ENCODE results near the gene FBXL7.

DNA sequence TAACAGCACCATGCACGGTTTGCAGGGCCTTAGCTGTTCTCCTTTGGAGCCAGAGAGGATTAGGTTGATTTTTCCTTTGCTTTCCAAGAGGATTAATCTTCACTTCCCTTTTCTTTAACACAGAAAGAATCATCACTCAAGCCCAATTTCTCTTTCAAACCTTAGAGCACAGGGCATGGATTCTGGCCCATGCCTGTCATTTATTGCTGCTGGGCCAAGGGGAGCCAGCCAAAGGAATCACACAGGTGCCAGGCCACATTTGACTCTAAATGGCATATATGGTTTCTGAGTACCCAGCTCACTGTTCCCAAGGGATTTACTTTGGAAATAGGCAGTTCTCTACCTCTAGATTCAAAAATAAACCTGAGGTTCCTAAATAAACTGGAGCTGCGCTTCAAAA lies 58.3 kb downstream of the FBXL7 start:
- TF ChIP-seq, protein P1, sequence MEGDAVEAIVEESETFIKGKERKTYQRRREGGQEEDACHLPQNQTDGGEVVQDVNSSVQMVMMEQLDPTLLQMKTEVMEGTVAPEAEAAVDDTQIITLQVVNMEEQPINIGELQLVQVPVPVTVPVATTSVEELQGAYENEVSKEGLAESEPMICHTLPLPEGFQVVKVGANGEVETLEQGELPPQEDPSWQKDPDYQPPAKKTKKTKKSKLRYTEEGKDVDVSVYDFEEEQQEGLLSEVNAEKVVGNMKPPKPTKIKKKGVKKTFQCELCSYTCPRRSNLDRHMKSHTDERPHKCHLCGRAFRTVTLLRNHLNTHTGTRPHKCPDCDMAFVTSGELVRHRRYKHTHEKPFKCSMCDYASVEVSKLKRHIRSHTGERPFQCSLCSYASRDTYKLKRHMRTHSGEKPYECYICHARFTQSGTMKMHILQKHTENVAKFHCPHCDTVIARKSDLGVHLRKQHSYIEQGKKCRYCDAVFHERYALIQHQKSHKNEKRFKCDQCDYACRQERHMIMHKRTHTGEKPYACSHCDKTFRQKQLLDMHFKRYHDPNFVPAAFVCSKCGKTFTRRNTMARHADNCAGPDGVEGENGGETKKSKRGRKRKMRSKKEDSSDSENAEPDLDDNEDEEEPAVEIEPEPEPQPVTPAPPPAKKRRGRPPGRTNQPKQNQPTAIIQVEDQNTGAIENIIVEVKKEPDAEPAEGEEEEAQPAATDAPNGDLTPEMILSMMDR (IDR thresholded peaks at IDR 0.05; ENCODE audit: low read depth, low read length, missing input control): no peak
- TF ChIP-seq YY1 (IDR thresholded peaks at IDR 0.05) (no peak), GABPA (IDR thresholded peaks at IDR 0.05 in 1 of 2, conservative IDR thresholded peaks at IDR 0.05 in 1 of 2) (no peak), RAD21 (IDR thresholded peaks at IDR 0.05) (no peak), EGR1 (IDR thresholded peaks at IDR 0.05; ENCODE audit: low read depth in 2 of 2) (no peak), JUND (IDR thresholded peaks at IDR 0.05) (no peak)
- TF ChIP-seq, protein P2, sequence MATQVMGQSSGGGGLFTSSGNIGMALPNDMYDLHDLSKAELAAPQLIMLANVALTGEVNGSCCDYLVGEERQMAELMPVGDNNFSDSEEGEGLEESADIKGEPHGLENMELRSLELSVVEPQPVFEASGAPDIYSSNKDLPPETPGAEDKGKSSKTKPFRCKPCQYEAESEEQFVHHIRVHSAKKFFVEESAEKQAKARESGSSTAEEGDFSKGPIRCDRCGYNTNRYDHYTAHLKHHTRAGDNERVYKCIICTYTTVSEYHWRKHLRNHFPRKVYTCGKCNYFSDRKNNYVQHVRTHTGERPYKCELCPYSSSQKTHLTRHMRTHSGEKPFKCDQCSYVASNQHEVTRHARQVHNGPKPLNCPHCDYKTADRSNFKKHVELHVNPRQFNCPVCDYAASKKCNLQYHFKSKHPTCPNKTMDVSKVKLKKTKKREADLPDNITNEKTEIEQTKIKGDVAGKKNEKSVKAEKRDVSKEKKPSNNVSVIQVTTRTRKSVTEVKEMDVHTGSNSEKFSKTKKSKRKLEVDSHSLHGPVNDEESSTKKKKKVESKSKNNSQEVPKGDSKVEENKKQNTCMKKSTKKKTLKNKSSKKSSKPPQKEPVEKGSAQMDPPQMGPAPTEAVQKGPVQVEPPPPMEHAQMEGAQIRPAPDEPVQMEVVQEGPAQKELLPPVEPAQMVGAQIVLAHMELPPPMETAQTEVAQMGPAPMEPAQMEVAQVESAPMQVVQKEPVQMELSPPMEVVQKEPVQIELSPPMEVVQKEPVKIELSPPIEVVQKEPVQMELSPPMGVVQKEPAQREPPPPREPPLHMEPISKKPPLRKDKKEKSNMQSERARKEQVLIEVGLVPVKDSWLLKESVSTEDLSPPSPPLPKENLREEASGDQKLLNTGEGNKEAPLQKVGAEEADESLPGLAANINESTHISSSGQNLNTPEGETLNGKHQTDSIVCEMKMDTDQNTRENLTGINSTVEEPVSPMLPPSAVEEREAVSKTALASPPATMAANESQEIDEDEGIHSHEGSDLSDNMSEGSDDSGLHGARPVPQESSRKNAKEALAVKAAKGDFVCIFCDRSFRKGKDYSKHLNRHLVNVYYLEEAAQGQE (IDR thresholded peaks at IDR 0.05): no peak

Measured in liver (tissue), 3 donors.